Measurements from ENCODE around the gene FMR1NB. TPM values are rescaled to one million over a fixed set of nuclear protein-coding genes. Genes with fewer than 3 reads are reported as not detected.

The FMR1NB gene, protein sequence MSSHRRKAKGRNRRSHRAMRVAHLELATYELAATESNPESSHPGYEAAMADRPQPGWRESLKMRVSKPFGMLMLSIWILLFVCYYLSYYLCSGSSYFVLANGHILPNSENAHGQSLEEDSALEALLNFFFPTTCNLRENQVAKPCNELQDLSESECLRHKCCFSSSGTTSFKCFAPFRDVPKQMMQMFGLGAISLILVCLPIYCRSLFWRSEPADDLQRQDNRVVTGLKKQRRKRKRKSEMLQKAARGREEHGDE
- polyA plus RNA-seq (2013, experiment 1 of 2) = not detected
- polyA plus RNA-seq (2013, experiment 2 of 2) = not detected

GRCh38 chrX:147981038-147981752, at the start of gene FMR1NB:
Gene FMR1NB (plus strand): TSS chrX:147981337. CDS start chrX:147981403, 66 bp downstream.
- Histone ChIP-seq H3K4me3 (ENCODE audit: insufficient read depth in 1 of 2, low read depth in 1 of 2, low read length in 2 of 2) (no peak within 1 kb of the TSS), H3K4me2 (ENCODE audit: low read length, poor library complexity, severe bottlenecking) (no peak within 1 kb of the TSS), H3K4me1 (ENCODE audit: control insufficient read depth, insufficient read depth, low read depth, low read length) (no peaks in the 10 kb centered on the region), H3K14ac (ENCODE audit: low read length in 2 of 2) (no peak within 1 kb of the TSS), H3K9ac (ENCODE audit: low read length) (no peak within 1 kb of the TSS), H2BK5ac (ENCODE audit: low read depth, low read length, poor library complexity, severe bottlenecking) (no peak within 1 kb of the TSS), H3K4ac (ENCODE audit: low read depth in 1 of 2, low read length in 2 of 2) (no peak within 1 kb of the TSS), H3K18ac (ENCODE audit: low read depth in 1 of 2, low read length in 2 of 2) (no peak within 1 kb of the TSS), H2BK12ac (ENCODE audit: low read length in 2 of 2) (no peak within 1 kb of the TSS), H3K36me3 (ENCODE audit: control insufficient read depth in 1 of 2, insufficient read depth in 2 of 2, low read depth in 1 of 2, low read length in 2 of 2) (no peaks in the 10 kb centered on the region), H3K27ac (ENCODE audit: low read length, poor library complexity, severe bottlenecking) (no peak within 1 kb of the TSS), H3K27me3 (ENCODE audit: control insufficient read depth in 1 of 2, insufficient read depth in 1 of 2, low read length in 2 of 2) (no peaks in the 10 kb centered on the region), H4K8ac (ENCODE audit: low read length) (no peak within 1 kb of the TSS), H2AFZ (ENCODE audit: low read depth, low read length) (no peak within 1 kb of the TSS), H3K23ac (ENCODE audit: low read length in 2 of 2) (no peak within 1 kb of the TSS), H2BK120ac (ENCODE audit: low read depth, low read length) (no peak within 1 kb of the TSS), H2AK5ac (ENCODE audit: low read length, severe bottlenecking) (no peak within 1 kb of the TSS), H3K79me1 (replicated peaks; ENCODE audit: low read length, poor library complexity, severe bottlenecking) (no peaks in the 10 kb centered on the region), H4K91ac (ENCODE audit: low read length) (no peak within 1 kb of the TSS), H3K9me3 (ENCODE audit: control insufficient read depth, low read length) (no peaks in the 10 kb centered on the region), H2BK15ac (ENCODE audit: low read depth, poor library complexity, severe bottlenecking) (no peak within 1 kb of the TSS)
- DNase-seq = no peak
- WGBS = 93% methylated on average over 29 of the region's 35 CpGs

DNA sequence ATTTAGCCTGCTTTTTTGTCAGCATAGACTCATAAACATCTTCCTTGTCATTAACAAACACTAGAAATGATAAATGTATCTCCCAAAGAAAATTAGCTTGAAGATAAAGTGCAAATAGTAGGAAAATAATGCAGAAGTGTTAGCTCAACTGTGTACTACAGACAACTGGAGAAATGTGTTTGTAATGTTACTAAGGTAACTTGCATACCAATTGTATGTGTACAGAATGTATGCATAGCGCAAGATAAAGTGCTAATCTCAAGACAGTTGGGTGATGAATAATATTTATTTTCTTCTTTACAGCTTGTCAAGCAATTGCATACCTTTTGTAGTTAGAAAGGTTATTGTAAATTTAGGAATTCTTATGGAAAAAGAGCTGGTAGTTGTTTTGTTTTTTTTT, 47.3 kb upstream of the FMR1NB start:
- Histone ChIP-seq H3K9ac (ENCODE audit: low read length) (no peak overlapping the region), H3K23ac (ENCODE audit: low read length in 2 of 2) (no peak overlapping the region), H3K4me2 (ENCODE audit: low read length, poor library complexity, severe bottlenecking) (no peak overlapping the region), H4K91ac (ENCODE audit: low read length) (no peak overlapping the region), H3K4ac (ENCODE audit: low read depth in 1 of 2, low read length in 2 of 2) (no peak overlapping the region), H2BK12ac (ENCODE audit: low read length in 2 of 2) (no peak overlapping the region), H3K4me1 (ENCODE audit: control insufficient read depth, insufficient read depth, low read depth, low read length) (no peaks in the 10 kb centered on the region), H2BK120ac (ENCODE audit: low read depth, low read length) (no peak overlapping the region), H2AFZ (ENCODE audit: low read depth, low read length) (no peak overlapping the region), H3K9me3 (ENCODE audit: control insufficient read depth, low read length) (no peaks in the 10 kb centered on the region), H2BK5ac (ENCODE audit: low read depth, low read length, poor library complexity, severe bottlenecking) (no peak overlapping the region), H2BK15ac (ENCODE audit: low read depth, poor library complexity, severe bottlenecking) (no peak overlapping the region), H3K18ac (ENCODE audit: low read depth in 1 of 2, low read length in 2 of 2) (no peak overlapping the region), H4K8ac (ENCODE audit: low read length) (no peak overlapping the region), H3K36me3 (ENCODE audit: control insufficient read depth in 1 of 2, insufficient read depth in 2 of 2, low read depth in 1 of 2, low read length in 2 of 2) (peaks cover 0 to 55% of the 10 kb centered on the region in 2 experiments), H3K4me3 (ENCODE audit: insufficient read depth in 1 of 2, low read depth in 1 of 2, low read length in 2 of 2) (no peak overlapping the region), H3K27me3 (ENCODE audit: control insufficient read depth in 1 of 2, insufficient read depth in 1 of 2, low read length in 2 of 2) (no peaks in the 10 kb centered on the region), H3K14ac (ENCODE audit: low read length in 2 of 2) (no peak overlapping the region), H3K79me1 (replicated peaks; ENCODE audit: low read length, poor library complexity, severe bottlenecking) (no peaks in the 10 kb centered on the region), H3K27ac (ENCODE audit: low read length, poor library complexity, severe bottlenecking) (no peak overlapping the region), H2AK5ac (ENCODE audit: low read length, severe bottlenecking) (no peak overlapping the region)
- no peak for DNase-seq
- no CpG with 5 or more reads among the region's 1 CpG for WGBS

- no CpG with 5 or more reads among the region's 3 CpGs for WGBS
- Histone ChIP-seq H4K91ac (ENCODE audit: low read length) (no peak overlapping the region), H2BK12ac (ENCODE audit: low read length in 2 of 2) (no peak overlapping the region), H3K4me3 (ENCODE audit: insufficient read depth in 1 of 2, low read depth in 1 of 2, low read length in 2 of 2) (no peak overlapping the region), H3K23ac (ENCODE audit: low read length in 2 of 2) (no peak overlapping the region), H3K36me3 (ENCODE audit: control insufficient read depth in 1 of 2, insufficient read depth in 2 of 2, low read depth in 1 of 2, low read length in 2 of 2) (peaks cover 0 to 55% of the 10 kb centered on the region in 2 experiments), H3K4me2 (ENCODE audit: low read length, poor library complexity, severe bottlenecking) (no peak overlapping the region), H2BK15ac (ENCODE audit: low read depth, poor library complexity, severe bottlenecking) (no peak overlapping the region), H3K9me3 (ENCODE audit: control insufficient read depth, low read length) (no peaks in the 10 kb centered on the region), H3K4me1 (ENCODE audit: control insufficient read depth, insufficient read depth, low read depth, low read length) (no peaks in the 10 kb centered on the region), H3K4ac (ENCODE audit: low read depth in 1 of 2, low read length in 2 of 2) (no peak overlapping the region), H4K8ac (ENCODE audit: low read length) (no peak overlapping the region), H3K27me3 (ENCODE audit: control insufficient read depth in 1 of 2, insufficient read depth in 1 of 2, low read length in 2 of 2) (no peaks in the 10 kb centered on the region), H2BK5ac (ENCODE audit: low read depth, low read length, poor library complexity, severe bottlenecking) (no peak overlapping the region), H3K9ac (ENCODE audit: low read length) (no peak overlapping the region), H2AFZ (ENCODE audit: low read depth, low read length) (no peak overlapping the region), H3K18ac (ENCODE audit: low read depth in 1 of 2, low read length in 2 of 2) (no peak overlapping the region), H3K79me1 (replicated peaks; ENCODE audit: low read length, poor library complexity, severe bottlenecking) (no peaks in the 10 kb centered on the region), H2AK5ac (ENCODE audit: low read length, severe bottlenecking) (no peak overlapping the region), H3K14ac (ENCODE audit: low read length in 2 of 2) (no peak overlapping the region), H2BK120ac (ENCODE audit: low read depth, low read length) (no peak overlapping the region), H3K27ac (ENCODE audit: low read length, poor library complexity, severe bottlenecking) (no peak overlapping the region)
- no peak for DNase-seq
These were observed 45.9 kb upstream of the FMR1NB start for GRCh38 chrX:147935156-147935758.

GRCh38 chrX:147945286-147945685, 35.9 kb upstream of the FMR1NB start:
- H3K27me3 ChIP-seq (ENCODE audit: control insufficient read depth in 1 of 2, insufficient read depth in 1 of 2, low read length in 2 of 2) = no peaks in the 10 kb centered on the region
- no peak overlapping the region for H2BK12ac ChIP-seq (ENCODE audit: low read length in 2 of 2)
- no peak overlapping the region for H4K91ac ChIP-seq (ENCODE audit: low read length)
- H3K18ac ChIP-seq (ENCODE audit: low read depth in 1 of 2, low read length in 2 of 2) = no peak overlapping the region
- no peak for DNase-seq
- H3K4me1 ChIP-seq (ENCODE audit: control insufficient read depth, insufficient read depth, low read depth, low read length) = no peaks in the 10 kb centered on the region
- no peak overlapping the region for H2AK5ac ChIP-seq (ENCODE audit: low read length, severe bottlenecking)
- no peak overlapping the region for H3K4me2 ChIP-seq (ENCODE audit: low read length, poor library complexity, severe bottlenecking)
- H3K4me3 ChIP-seq (ENCODE audit: insufficient read depth in 1 of 2, low read depth in 1 of 2, low read length in 2 of 2) = no peak overlapping the region
- H2BK120ac ChIP-seq (ENCODE audit: low read depth, low read length) = no peak overlapping the region
- no peak overlapping the region for H4K8ac ChIP-seq (ENCODE audit: low read length)
- H3K27ac ChIP-seq (ENCODE audit: low read length, poor library complexity, severe bottlenecking) = no peak overlapping the region
- no peaks in the 10 kb centered on the region for H3K9me3 ChIP-seq (ENCODE audit: control insufficient read depth, low read length)
- no peak overlapping the region for H3K23ac ChIP-seq (ENCODE audit: low read length in 2 of 2)
- no peak overlapping the region for H2AFZ ChIP-seq (ENCODE audit: low read depth, low read length)
- H2BK5ac ChIP-seq (ENCODE audit: low read depth, low read length, poor library complexity, severe bottlenecking) = no peak overlapping the region
- H3K9ac ChIP-seq (ENCODE audit: low read length) = no peak overlapping the region
- H3K36me3 ChIP-seq (ENCODE audit: control insufficient read depth in 1 of 2, insufficient read depth in 2 of 2, low read depth in 1 of 2, low read length in 2 of 2) = peaks cover 3 to 76% of the 10 kb centered on the region in 2 experiments
- H2BK15ac ChIP-seq (ENCODE audit: low read depth, poor library complexity, severe bottlenecking) = no peak overlapping the region
- no peak overlapping the region for H3K14ac ChIP-seq (ENCODE audit: low read length in 2 of 2)
- 97% methylated on average over 5 of the region's 5 CpGs for WGBS
- H3K79me1 ChIP-seq (replicated peaks; ENCODE audit: low read length, poor library complexity, severe bottlenecking) = no peaks in the 10 kb centered on the region
- H3K4ac ChIP-seq (ENCODE audit: low read depth in 1 of 2, low read length in 2 of 2) = no peak overlapping the region

Measured in mesenchymal stem cell (in vitro differentiated cells and primary cell).